K562 (cell line): ENCODE results near the gene ZBTB24. TPM values are rescaled to one million over a fixed set of nuclear protein-coding genes. Genes with fewer than 3 reads are reported as not detected.

Experiments used
- ATAC-seq: fragments of 200-7000 bp; cut with Tn5 transposase; 3 replicates; pipeline ENCODE4 v1.9.1; 2020; ENCODE audit warnings: moderate library complexity
- BruUV-seq: library from RNA; stranded (reverse); fragments of 400-500 nt; replicated peaks from 2 replicates; lab custom pipeline; 2021; lab: Mats Ljungman, UMichigan
- CTCF ChIA-PET: fragments of 300-600 bp; formaldehyde crosslinking; extraction: SDS; loops from one replicate; lab custom pipeline; 2021; ENCODE audit warnings: low intra/inter-chr PET ratio; lab: Yijun Ruan, JAX
- POLR2A ChIA-PET: fragments of 300-600, 350-650 bp; sonication (Branson Sonifier 250); formaldehyde crosslinking; extraction: SDS; loops from one replicate; lab custom pipeline; 2021; ENCODE audit warnings: antibody characterized with exemption, inconsistent platforms; lab: Yijun Ruan, JAX
- DNase-seq, 4 experiments: peaks; one replicate each; pipeline versions ENCODE4 v3.0.0 to v3.0.0-alpha.2; 2011 to 2018; ENCODE audit warnings: low spot score in 3 of 4, mixed read lengths in 3 of 4; ENCODE audit errors: extremely low read depth in 1 of 4
- FAIRE-seq: peaks from 2 replicates; lab custom pipeline; 2011; peaks lifted over from hg19 to GRCh38; lab: Jason Lieb, UNC
- H2AFZ ChIP-seq: 2 replicates; pipeline ENCODE4 v1.6.0; 2011; ENCODE audit warnings: low read depth, low read length, control low read depth, inconsistent platforms
- H3K27ac ChIP-seq: fragments of 200-600 bp; 3 replicates; pipeline ENCODE4 v1.8.0; 2011; ENCODE audit warnings: low read depth, mild to moderate bottlenecking, control low read depth, inconsistent platforms, low read length, moderate library complexity, mixed read lengths; ENCODE audit errors: extremely low read depth
- H3K27me3 ChIP-seq, 2 experiments: fragments of 300-600 bp in 1 of 2; 2 replicates in 1 of 2; 3 replicates in 1 of 2; pipeline versions ENCODE4 v1.6.0 to v1.8.0; 2011; ENCODE audit warnings: inconsistent platforms in 2 of 2, low read length in 2 of 2, mild to moderate bottlenecking in 1 of 2, mixed read lengths in 1 of 2, moderate library complexity in 1 of 2; ENCODE audit not compliant: control insufficient read depth in 2 of 2, insufficient read depth in 2 of 2
- H3K36me3 ChIP-seq: fragments of 300-600 bp; 3 replicates; pipeline ENCODE4 v1.8.0; 2011; ENCODE audit warnings: mild to moderate bottlenecking, low read length, inconsistent platforms; ENCODE audit not compliant: control insufficient read depth, insufficient read depth
- H3K4me1 ChIP-seq, 2 experiments: fragments of 200-600 bp in 1 of 2; replicated peaks in 1 of 2; 2 replicates in 1 of 2; 3 replicates in 1 of 2; pipeline versions ENCODE4 v1.5.1 to v1.8.0; 2011; ENCODE audit warnings: inconsistent platforms in 2 of 2, low read length in 2 of 2, mild to moderate bottlenecking in 1 of 2, mixed read lengths in 1 of 2, moderate library complexity in 1 of 2; ENCODE audit not compliant: control insufficient read depth in 2 of 2, insufficient read depth in 2 of 2
- H3K4me2 ChIP-seq: 2 replicates; pipeline ENCODE4 v1.6.1; 2011; ENCODE audit warnings: low read length, control low read depth, inconsistent platforms, mixed read lengths; ENCODE audit not compliant: insufficient read depth
- H3K4me3 ChIP-seq: fragments of 200-600 bp; sonication (generic), shearing (Covaris generic); 2 replicates; pipeline ENCODE4 v1.5.1; 2016; ENCODE audit warnings: control low read depth, inconsistent platforms
- H3K79me2 ChIP-seq: fragments of 200-600 bp; 3 replicates; pipeline ENCODE4 v1.8.0; 2011; ENCODE audit warnings: low read length, inconsistent platforms; ENCODE audit not compliant: control insufficient read depth, insufficient read depth
- H3K9ac ChIP-seq, 2 experiments: 2 replicates each; pipeline versions ENCODE4 v1.6.0 to v1.6.1; 2011; ENCODE audit warnings: low read depth in 2 of 2, low read length in 2 of 2, control low read depth in 1 of 2, inconsistent platforms in 1 of 2, mild to moderate bottlenecking in 1 of 2, mixed read lengths in 1 of 2; ENCODE audit not compliant: insufficient read depth in 1 of 2
- H3K9me1 ChIP-seq: one replicate; pipeline ENCODE4 v1.6.0; 2011; ENCODE audit warnings: inconsistent platforms, mild to moderate bottlenecking, low read length, moderate library complexity; ENCODE audit not compliant: control insufficient read depth, insufficient read depth
- H3K9me3 ChIP-seq: replicated peaks from 2 replicates; pipeline ENCODE4 v1.5.1; 2011; ENCODE audit warnings: low read depth, low read length, inconsistent platforms; ENCODE audit not compliant: control insufficient read depth, insufficient read depth
- H4K20me1 ChIP-seq: replicated peaks from 2 replicates; pipeline ENCODE4 v1.6.1; 2011; ENCODE audit warnings: low read length, inconsistent platforms, mixed read lengths; ENCODE audit not compliant: control insufficient read depth, insufficient read depth
- CBX3 ChIP-seq, 2 experiments: IDR thresholded peaks; 1 replicate in 1 of 2; 2 replicates in 1 of 2; pipeline ENCODE4 v1.6.1; 2012; ENCODE audit warnings: inconsistent platforms in 2 of 2, low read length in 2 of 2, borderline replicate concordance in 1 of 2, control low read depth in 1 of 2
- CTCF ChIP-seq, 3 experiments: IDR thresholded peaks in 2 of 3; conservative IDR thresholded peaks in 1 of 3; 2 replicates each; pipeline ENCODE4 v1.5.1; 2011 to 2012; ENCODE audit warnings: low read length in 3 of 3, mild to moderate bottlenecking in 3 of 3, control low read depth in 2 of 3, improper control_type of control experiment in 1 of 3, inconsistent platforms in 1 of 3, low read depth in 1 of 3, mixed read lengths in 1 of 3, moderate library complexity in 1 of 3; ENCODE audit not compliant: insufficient read depth in 2 of 3
- KAT7 ChIP-seq: sonication (generic); formaldehyde crosslinking; IDR thresholded peaks from 2 replicates; pipeline ENCODE4 v1.8.0; 2022; ENCODE audit warnings: missing genetic modification reagents, mild to moderate bottlenecking, borderline replicate concordance
- PHB2 ChIP-seq: fragments of 450-650 bp; IDR thresholded peaks from 2 replicates; pipeline ENCODE4 v1.6.1; 2017; ENCODE audit warnings: low read depth
- RAD21 ChIP-seq, 2 experiments: fragments of 250-450 bp in 1 of 2; fragments of 450-650 bp in 1 of 2; sonication (Bioruptor Pico) in 1 of 2; formaldehyde crosslinking in 1 of 2; IDR thresholded peaks in 1 of 2; conservative IDR thresholded peaks in 1 of 2; 2 replicates each; pipeline versions ENCODE4 v1.4.0 to v1.8.0; 2020 to 2022; ENCODE audit warnings: mild to moderate bottlenecking in 2 of 2, moderate library complexity in 1 of 2
- TBL1XR1 ChIP-seq, 2 experiments: IDR thresholded peaks; 2 replicates each; pipeline ENCODE4 v1.6.1; 2012; ENCODE audit warnings: improper control_type of control experiment in 2 of 2, low read length in 2 of 2, mild to moderate bottlenecking in 1 of 2
- TSHZ1 ChIP-seq: fragments of 250-450 bp; sonication (Bioruptor Pico); IDR thresholded peaks from 2 replicates; pipeline ENCODE4 v1.4.0; 2020; ENCODE audit warnings: mild to moderate bottlenecking, moderate library complexity
- ZNF589 ChIP-seq: fragments of 200-800 bp; sonication (Bioruptor generic); IDR thresholded peaks from 2 replicates; pipeline ENCODE4 v1.6.1; 2016; ENCODE audit warnings: low read depth, missing genetic modification characterization, missing compliant biosample characterization
- ZNF778 ChIP-seq: fragments of 450-650 bp; formaldehyde crosslinking; IDR thresholded peaks from 2 replicates; pipeline ENCODE4 v1.4.0; 2020; ENCODE audit warnings: mild to moderate bottlenecking, moderate library complexity
- WGBS: fragments of 100-300 bp; shearing (Covaris generic); methylation state at CpG from one replicate; pipeline ENCODE4 v1.1.6; 2016; ENCODE audit warnings: low coverage, mixed read lengths; ENCODE audit not compliant: insufficient coverage; ENCODE audit errors: missing lambda C conversion rate; 5-methylcytosine and 5-hydroxymethylcytosine counted together
- in situ Hi-C: fragments of 300-500 bp; cut with MboI; formaldehyde crosslinking; loops from 4 replicates; pipeline ENCODE4 v1.15.0; 2018; ENCODE audit warnings: inconsistent platforms, mixed read lengths
- intact Hi-C: fragments of 100-400 bp; cut with micrococcal nuclease; formaldehyde crosslinking; loops from 2 replicates; pipeline ENCODE4 v1.14.2; 2022
- polyA plus RNA-seq, 8 experiments: library from polyadenylated mRNA; depleted of rRNA in 4 of 8; stranded (reverse) in 5 of 8; unstranded in 3 of 8; fragments of >200 nt; fragmentation: Nextera tagmentation in 2 of 8; fragmentation: Illumina TruSeq in 1 of 8; extraction: Ambion mirVana in 2 of 8; extraction: Trizol in 1 of 8; gene quantifications; 2 replicates each; pipeline versions ENCODE4 v1.2.1 to v1.2.3, GENCODE V29; 2011 to 2014; ENCODE audit warnings: inconsistent platforms in 1 of 8, missing spikeins in 1 of 8
- total RNA-seq, 7 experiments: library from RNA; depleted of rRNA in 6 of 7; stranded (reverse); fragments of >200 nt in 6 of 7; fragmentation: Illumina TruSeq in 2 of 7; extraction: Trizol in 2 of 7; gene quantifications; 2 replicates each; pipeline versions ENCODE4 v1.2.1 to v1.2.3, GENCODE V29; 2011 to 2021; ENCODE audit warnings: low replicate concordance in 1 of 7

ZBTB24 gene
- total and polyA plus RNA-seq, 9 of the 15 experiments (the other 6 are each of a cell fraction or from before 2014, with no cell fraction given) = 2.0 to 16.7 (median 8.3) TPM

- intact Hi-C loops (no loop called here), in situ Hi-C loops (loop anchor here (25.0 kb wide), 2 partner anchors 506 to 856 kb away; no protein-coding TSS in a partner anchor)
- no peaks in the 10 kb centered on the region for H3K36me3 ChIP-seq
- no peak for DNase-seq
- no peak overlapping the region for H2AFZ ChIP-seq
- no peaks in the 10 kb centered on the region for H3K9me3 ChIP-seq
- TF ChIP-seq ZNF778 = no peak
- TF ChIP-seq CBX3 (IDR thresholded peaks at IDR 0.05; ENCODE audit: borderline replicate concordance in 1 of 2, low read length in 2 of 2) = no peak
- no peak for TF ChIP-seq KAT7 (CRISPR knock-in tag)
- TF ChIP-seq TBL1XR1 (IDR thresholded peaks at IDR 0.05; ENCODE audit: low read length in 2 of 2) = no peak
- POLR2A ChIA-PET = interaction anchor here (1.2 kb wide), 1 partner anchor 24 kb away, joined by 3 read pairs; no protein-coding TSS in a partner anchor
- H3K79me2 ChIP-seq = no peaks in the 10 kb centered on the region
- no peaks in the 10 kb centered on the region for H3K4me1 ChIP-seq
- no peak overlapping the region for H3K27ac ChIP-seq
- no peaks in the 10 kb centered on the region for H3K9me1 ChIP-seq
- 4% methylated on average over 6 of the region's 6 CpGs for WGBS
- no TSS peak for BruUV-seq
- no peaks in the 10 kb centered on the region for H4K20me1 ChIP-seq
- peaks cover 9 to 14% of the 10 kb centered on the region in 2 experiments; a peak in 2 of 5 replicates for H3K27me3 ChIP-seq
- no peak overlapping the region for H3K4me2 ChIP-seq
- ATAC-seq = no peak
- H3K9ac ChIP-seq = no peak overlapping the region
- H3K4me3 ChIP-seq = no peak overlapping the region
- CTCF ChIA-PET = no interaction called here
- FAIRE-seq = no peak
Observed at GRCh38 chr6:109531446-109531845, 48.4 kb upstream of the ZBTB24 start.

GRCh38 chr6:109527989-109528388 is 45.0 kb upstream of the ZBTB24 start:
- H3K27ac ChIP-seq = no peak overlapping the region
- no peaks in the 10 kb centered on the region for H3K9me1 ChIP-seq
- ChIA-PET CTCF (interaction anchor here (0.8 to 1.6 kb wide), 3 partner anchors 177 to 526 kb away, joined by 3 to 6 read pairs (median 6); no protein-coding TSS in a partner anchor), POLR2A (interaction anchor here (0.6 kb wide), 2 partner anchors 229 to 712 kb away, joined by 3 read pairs; no protein-coding TSS in a partner anchor)
- H3K4me3 ChIP-seq = no peak overlapping the region
- H4K20me1 ChIP-seq = no peaks in the 10 kb centered on the region
- no peak overlapping the region for H3K9ac ChIP-seq
- WGBS = 0% methylated on average over 3 of the region's 3 CpGs
- H3K36me3 ChIP-seq = no peaks in the 10 kb centered on the region
- ATAC-seq (peak; percentile 92), DNase-seq (peak; percentile 22 to 43 (median 34)), FAIRE-seq (peak; percentile 74)
- no peaks in the 10 kb centered on the region for H3K79me2 ChIP-seq
- no TSS peak for BruUV-seq
- no peaks in the 10 kb centered on the region for H3K4me1 ChIP-seq
- H3K27me3 ChIP-seq = peaks cover 9 to 14% of the 10 kb centered on the region in 2 experiments; a peak in 2 of 5 replicates
- in situ Hi-C loops (loop anchor here (10.0 to 25.0 kb wide), 3 partner anchors 177 to 859 kb away; no protein-coding TSS in a partner anchor), intact Hi-C loops (loop anchor here (1.0 to 5.0 kb wide), 7 partner anchors 164 to 864 kb away; partner anchors contain the start of genes AK9 and FIG4)
- no peaks in the 10 kb centered on the region for H3K9me3 ChIP-seq
- no peak overlapping the region for H2AFZ ChIP-seq
- H3K4me2 ChIP-seq = no peak overlapping the region
- TF ChIP-seq TSHZ1 (CRISPR knock-in tag) (no peak), CTCF (IDR thresholded peaks at IDR 0.05 in 2 of 3, conservative IDR thresholded peaks at IDR 0.05 in 1 of 3; ENCODE audit: insufficient read depth in 2 of 3, low read depth in 1 of 3, low read length in 3 of 3) (peak; percentile 32 to 46 (median 43); a peak in 3 of 6 replicates), RAD21 (CRISPR knock-in tag; conservative IDR thresholded peaks at IDR 0.05 in 1 of 2, IDR thresholded peaks at IDR 0.05 in 1 of 2) (peak in 1 of 2 experiments; percentile 48; a peak in 2 of 4 replicates), ZNF589 (CRISPR knock-in tag) (no peak), PHB2 (no peak)
